Measurements from ENCODE around the gene CFAP97. TPM values are rescaled to one million over a fixed set of nuclear protein-coding genes. Genes with fewer than 3 reads are reported as not detected.
"Not testable (repeated sequence)": the region's sequence is repeated elsewhere in the genome, so short reads cannot be mapped to it uniquely, and the experiment has no call there.

The CFAP97 gene
- total and polyA plus RNA-seq, 8 donors, result 25.7 to 46.0 (median 40.2) TPM

DNA sequence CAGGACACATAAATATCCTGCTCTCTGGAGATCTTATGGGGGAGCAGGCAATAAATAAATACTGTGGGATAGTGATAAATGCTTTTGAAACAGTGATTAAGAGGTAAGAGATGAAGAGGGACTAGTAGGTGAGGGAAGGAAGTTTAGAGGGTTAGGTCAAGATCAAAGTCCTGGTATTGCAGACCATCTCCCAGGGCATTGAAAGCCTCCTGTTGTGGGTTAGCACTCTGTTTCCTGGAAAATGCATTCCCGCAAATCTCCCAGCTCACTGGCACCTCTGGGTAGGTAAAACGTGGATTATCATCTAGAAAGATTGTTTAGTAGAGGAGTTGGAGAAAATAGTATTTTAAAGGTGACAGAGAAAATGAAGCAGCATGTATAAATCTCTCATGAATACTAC, 7.8 kb upstream of the CFAP97 start:
- no peak for ATAC-seq
- no peak for DNase-seq
- Histone ChIP-seq H3K4me3 (peak overlapping the region in 1 of 2 donors; percentile 58), H3K36me3 (no peaks in the 10 kb centered on the region), H3K9me3 (no peaks in the 10 kb centered on the region), H3K27me3 (peaks cover 0 to 67% of the 10 kb centered on the region in 2 donors), H3K27ac (peak overlapping the region in 1 of 2 donors; percentile 92), H3K4me1 (peaks cover 0 to 16% of the 10 kb centered on the region in 2 donors)
- intact Hi-C loops (cut with DNase I), result loop anchor here in 1 of 2 donors (10.0 kb wide), 1 partner anchor 183 kb away; the partner anchor contains the start of genes ANKRD37 and LRP2BP
- TF ChIP-seq, protein P1, sequence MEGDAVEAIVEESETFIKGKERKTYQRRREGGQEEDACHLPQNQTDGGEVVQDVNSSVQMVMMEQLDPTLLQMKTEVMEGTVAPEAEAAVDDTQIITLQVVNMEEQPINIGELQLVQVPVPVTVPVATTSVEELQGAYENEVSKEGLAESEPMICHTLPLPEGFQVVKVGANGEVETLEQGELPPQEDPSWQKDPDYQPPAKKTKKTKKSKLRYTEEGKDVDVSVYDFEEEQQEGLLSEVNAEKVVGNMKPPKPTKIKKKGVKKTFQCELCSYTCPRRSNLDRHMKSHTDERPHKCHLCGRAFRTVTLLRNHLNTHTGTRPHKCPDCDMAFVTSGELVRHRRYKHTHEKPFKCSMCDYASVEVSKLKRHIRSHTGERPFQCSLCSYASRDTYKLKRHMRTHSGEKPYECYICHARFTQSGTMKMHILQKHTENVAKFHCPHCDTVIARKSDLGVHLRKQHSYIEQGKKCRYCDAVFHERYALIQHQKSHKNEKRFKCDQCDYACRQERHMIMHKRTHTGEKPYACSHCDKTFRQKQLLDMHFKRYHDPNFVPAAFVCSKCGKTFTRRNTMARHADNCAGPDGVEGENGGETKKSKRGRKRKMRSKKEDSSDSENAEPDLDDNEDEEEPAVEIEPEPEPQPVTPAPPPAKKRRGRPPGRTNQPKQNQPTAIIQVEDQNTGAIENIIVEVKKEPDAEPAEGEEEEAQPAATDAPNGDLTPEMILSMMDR (IDR thresholded peaks at IDR 0.05), result no peak

DNA sequence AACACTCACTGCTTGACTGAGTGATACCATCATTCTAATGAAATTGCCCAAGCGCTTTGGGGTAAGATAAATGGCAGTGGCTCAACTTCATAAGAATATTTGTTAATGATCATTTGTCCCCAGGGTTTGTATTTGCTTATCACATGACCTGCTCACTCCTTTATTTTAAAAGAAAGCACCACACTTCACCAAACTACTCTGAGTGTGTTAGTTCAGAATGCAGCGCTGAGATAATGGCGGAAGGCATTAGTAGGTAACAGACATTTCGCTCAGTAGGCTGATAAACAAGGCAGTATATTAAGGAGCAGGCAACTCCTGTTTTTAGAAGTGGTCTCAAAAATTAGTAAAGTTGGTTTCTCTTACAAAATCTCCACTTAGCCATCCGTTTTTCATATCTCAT, 7.2 kb upstream of the CFAP97 start:
- peak overlapping the region; percentile 78 to 92 for H3K27ac ChIP-seq
- peak overlapping the region; percentile 50 to 58 for H3K4me3 ChIP-seq
- peaks cover 0 to 67% of the 10 kb centered on the region in 2 donors for H3K27me3 ChIP-seq
- no peaks in the 10 kb centered on the region for H3K36me3 ChIP-seq
- DNase-seq (peak in 1 of 4 donors; percentile 20), ATAC-seq (no peak)
- TF ChIP-seq, protein P1 (IDR thresholded peaks at IDR 0.05), result no peak
- peaks cover 0 to 16% of the 10 kb centered on the region in 2 donors for H3K4me1 ChIP-seq
- no peaks in the 10 kb centered on the region for H3K9me3 ChIP-seq
- intact Hi-C loops (cut with DNase I), result loop anchor here in 1 of 2 donors (10.0 kb wide), 1 partner anchor 184 kb away; the partner anchor contains the start of genes ANKRD37 and LRP2BP

DNA sequence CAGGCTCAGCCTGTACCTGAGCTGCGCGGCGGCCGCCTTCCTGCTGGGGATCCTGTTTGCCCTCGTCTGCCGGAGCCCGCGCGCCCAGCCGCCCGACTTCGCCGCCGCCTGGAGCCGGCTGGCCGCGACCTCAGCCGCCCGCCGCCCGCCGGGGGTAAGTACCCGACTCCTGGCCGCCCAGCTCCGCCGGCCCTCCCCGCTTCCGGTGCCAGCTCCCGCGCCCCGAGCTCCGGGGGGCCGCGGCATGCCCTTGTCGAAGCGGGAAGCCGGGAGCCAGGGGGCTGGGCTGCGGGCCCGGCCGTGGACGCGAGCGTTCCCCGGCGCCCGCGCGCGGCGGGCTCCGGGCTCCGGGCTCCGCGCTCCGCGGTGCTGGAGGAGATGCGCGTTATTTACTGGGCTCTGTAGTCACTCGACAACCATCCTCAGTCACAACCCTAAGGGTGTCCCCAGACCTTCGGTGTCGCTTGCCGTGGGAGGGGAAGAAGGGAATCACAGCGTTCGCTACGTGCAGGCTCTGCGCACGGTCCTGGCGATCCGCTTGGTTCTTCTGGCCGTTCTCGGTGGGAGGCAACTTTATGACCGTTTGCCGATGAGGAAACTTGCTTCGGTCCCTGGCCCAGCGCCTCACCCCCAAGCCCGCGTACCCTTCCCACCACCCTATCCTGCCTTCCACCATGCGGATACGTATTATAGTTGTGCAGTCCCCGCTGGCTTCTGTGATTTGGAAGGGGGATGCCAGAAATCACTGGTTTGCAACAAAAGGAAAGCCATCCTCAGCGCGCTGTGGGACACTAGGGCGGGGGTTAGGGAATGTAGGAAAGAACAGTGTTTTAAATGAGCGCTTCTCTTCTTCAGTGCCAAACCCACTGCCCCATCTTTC, 6.5 kb upstream of the CFAP97 start:
- no peaks in the 10 kb centered on the region for H3K9me3 ChIP-seq
- TF ChIP-seq, protein P1 (IDR thresholded peaks at IDR 0.05), result no peak
- DNase-seq (peak in 3 of 4 donors; percentile 75 to 85 (median 75)), ATAC-seq (peak; percentile 2)
- no peaks in the 10 kb centered on the region for H3K36me3 ChIP-seq
- intact Hi-C loops (cut with DNase I), result loop anchor here in 1 of 2 donors (10.0 kb wide), 1 partner anchor 184 kb away; the partner anchor contains the start of genes ANKRD37 and LRP2BP
- peak overlapping the region; percentile 78 to 92 for H3K27ac ChIP-seq
- H3K4me3 ChIP-seq, result peak overlapping the region; percentile 50 to 58
- H3K27me3 ChIP-seq, result peaks cover 0 to 67% of the 10 kb centered on the region in 2 donors
- peaks cover 0 to 16% of the 10 kb centered on the region in 2 donors for H3K4me1 ChIP-seq

DNA sequence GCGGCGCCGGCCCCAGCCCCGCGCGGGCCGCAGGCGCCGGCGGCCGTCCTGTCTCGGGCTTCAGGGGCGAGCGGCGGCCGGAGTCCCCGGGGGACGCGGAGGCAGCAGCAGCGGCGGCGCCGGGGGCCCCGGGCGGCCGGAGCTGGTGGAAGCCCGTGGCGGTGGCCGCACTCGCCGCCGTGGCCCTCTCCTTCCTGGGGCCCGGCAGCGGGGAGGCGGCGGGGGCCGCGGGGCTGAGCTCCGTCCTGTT, 6.0 kb upstream of the CFAP97 start:
- Histone ChIP-seq H3K27ac (peak overlapping the region; percentile 78 to 92), H3K4me1 (peaks cover 1 to 21% of the 10 kb centered on the region in 2 donors), H3K4me3 (peak overlapping the region; percentile 50 to 58), H3K27me3 (peaks cover 0 to 67% of the 10 kb centered on the region in 2 donors)
- DNase-seq, ATAC-seq, H3K36me3 ChIP-seq, H3K9me3 ChIP-seq: not testable (repeated sequence)
- intact Hi-C loops (cut with DNase I), result loop anchor here in 1 of 2 donors (10.0 kb wide), 1 partner anchor 185 kb away; the partner anchor contains the start of genes ANKRD37 and LRP2BP

DNA sequence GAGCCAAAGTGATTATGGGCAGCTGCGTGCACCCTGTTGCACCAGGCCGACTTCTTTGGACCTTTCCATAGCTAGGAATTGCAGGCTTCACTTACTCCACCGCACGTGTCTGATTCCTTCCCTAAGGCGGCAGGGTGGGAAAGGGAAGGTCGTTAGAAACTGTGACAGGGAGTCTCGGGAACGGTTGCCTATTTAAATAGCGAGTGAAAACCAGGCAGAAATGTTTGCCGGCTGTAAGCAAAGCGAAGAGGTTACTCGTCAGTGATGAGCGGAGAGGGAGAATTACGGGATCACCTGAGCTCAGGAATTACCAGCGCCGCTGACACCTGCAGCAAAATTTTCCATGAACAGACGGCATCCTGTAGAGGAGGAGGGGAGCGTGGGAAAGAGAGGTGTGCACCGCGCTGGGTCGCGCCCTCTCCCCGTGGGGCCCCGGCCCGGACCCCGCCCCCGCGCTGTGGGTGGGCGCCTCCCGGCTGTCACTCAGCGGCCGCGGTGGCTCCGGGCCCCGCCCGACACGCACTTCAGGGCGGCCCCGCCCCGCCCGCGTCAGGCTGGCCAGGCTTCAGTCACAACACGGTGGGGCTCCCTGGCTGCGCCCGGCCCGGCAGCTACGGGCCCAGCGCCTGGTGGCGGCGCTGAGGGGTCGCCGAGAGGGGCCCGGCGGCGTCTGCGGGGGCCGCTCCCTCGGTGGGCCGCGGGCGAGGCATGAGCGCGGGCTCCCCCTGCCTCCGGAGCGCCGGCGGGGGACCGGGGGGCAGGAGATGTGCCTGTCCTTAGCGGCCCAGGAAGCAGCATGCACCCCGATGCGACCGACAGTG, 5.4 kb upstream of the CFAP97 start, which contains the start of gene SNX25:
Gene SNX25 (plus strand): TSS at position 568 of the 821 bp plus-strand sequence. CDS start 229 bp downstream, at position 797.
- H3K36me3 ChIP-seq, result no peaks in the 10 kb centered on the region
- H3K4me1 ChIP-seq, result peaks cover 6 to 27% of the 10 kb centered on the region in 2 donors
- intact Hi-C loops (cut with DNase I), result no loop called here
- peak; percentile 75 to 95 (median 89) for DNase-seq
- H3K27ac ChIP-seq, result peak within 1 kb of the TSS; percentile 78 to 92
- H3K4me3 ChIP-seq, result peak within 1 kb of the TSS; percentile 50 to 58
- H3K9me3 ChIP-seq, result no peaks in the 10 kb centered on the region
- peak; percentile 94 for ATAC-seq
- peaks cover 0 to 67% of the 10 kb centered on the region in 2 donors for H3K27me3 ChIP-seq
- TF ChIP-seq, protein P1 (IDR thresholded peaks at IDR 0.05), result no peak
